ENCODE results near the gene CYP2C19.
"Not testable (repeated sequence)": the region's sequence is repeated elsewhere in the genome, so short reads cannot be mapped to it uniquely, and the experiment has no call there.

CYP2C19 gene

GRCh38 chr10:94846204-94846603 lies 83.7 kb downstream of the CYP2C19 start:
- H3K36me3 Mint-ChIP-seq (ENCODE audit: low read depth), result no peaks in the 10 kb centered on the region
- no peaks in the 10 kb centered on the region for H3K4me1 Mint-ChIP-seq (ENCODE audit: low read depth)
- no peak overlapping the region for H3K4me3 Mint-ChIP-seq
- H3K27ac Mint-ChIP-seq, result no peak overlapping the region
- no peaks in the 10 kb centered on the region for H3K27me3 Mint-ChIP-seq (ENCODE audit: low read depth)
- H3K9me3 Mint-ChIP-seq, result no peaks in the 10 kb centered on the region

GRCh38 chr10:94850766-94851165 lies 88.3 kb downstream of the CYP2C19 start:
- Mint-ChIP-seq H3K36me3 (ENCODE audit: low read depth) (no peaks in the 10 kb centered on the region), H3K9me3 (no peaks in the 10 kb centered on the region), H3K4me1 (ENCODE audit: low read depth) (no peaks in the 10 kb centered on the region), H3K27ac (no peak overlapping the region), H3K27me3 (ENCODE audit: low read depth) (no peaks in the 10 kb centered on the region), H3K4me3 (no peak overlapping the region)

DNA sequence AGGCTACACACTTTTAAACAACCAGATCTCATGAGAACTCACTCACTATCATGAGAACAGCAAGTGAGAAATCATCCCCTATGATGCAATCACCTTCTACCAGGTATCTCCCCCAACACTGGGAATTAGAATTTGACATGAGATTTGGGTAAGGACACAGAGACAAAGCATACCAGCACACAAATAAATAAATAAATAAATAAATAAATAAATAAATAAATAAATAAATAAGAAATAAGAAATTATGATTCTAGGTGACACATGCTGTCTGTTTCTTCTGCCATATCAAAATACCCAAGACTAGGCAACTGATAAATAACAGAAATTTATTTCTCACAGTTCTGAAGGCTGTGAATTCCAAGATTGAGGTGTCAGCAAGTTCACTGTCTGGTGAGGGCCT lies 88.8 kb downstream of the CYP2C19 start:
- Mint-ChIP-seq H3K27ac (no peak overlapping the region), H3K27me3 (ENCODE audit: low read depth) (no peaks in the 10 kb centered on the region), H3K4me3 (no peak overlapping the region), H3K36me3 (ENCODE audit: low read depth) (no peaks in the 10 kb centered on the region), H3K9me3 (no peaks in the 10 kb centered on the region), H3K4me1 (ENCODE audit: low read depth) (no peaks in the 10 kb centered on the region)

- no peaks in the 10 kb centered on the region for H3K36me3 Mint-ChIP-seq (ENCODE audit: low read depth)
- H3K9me3 Mint-ChIP-seq, result no peaks in the 10 kb centered on the region
- no peaks in the 10 kb centered on the region for H3K27me3 Mint-ChIP-seq (ENCODE audit: low read depth)
- no peak overlapping the region for H3K27ac Mint-ChIP-seq
- no peaks in the 10 kb centered on the region for H3K4me1 Mint-ChIP-seq (ENCODE audit: low read depth)
- H3K4me3 Mint-ChIP-seq, result no peak overlapping the region
Measured at GRCh38 chr10:94852438-94852837, 90.0 kb downstream of the CYP2C19 start.

DNA sequence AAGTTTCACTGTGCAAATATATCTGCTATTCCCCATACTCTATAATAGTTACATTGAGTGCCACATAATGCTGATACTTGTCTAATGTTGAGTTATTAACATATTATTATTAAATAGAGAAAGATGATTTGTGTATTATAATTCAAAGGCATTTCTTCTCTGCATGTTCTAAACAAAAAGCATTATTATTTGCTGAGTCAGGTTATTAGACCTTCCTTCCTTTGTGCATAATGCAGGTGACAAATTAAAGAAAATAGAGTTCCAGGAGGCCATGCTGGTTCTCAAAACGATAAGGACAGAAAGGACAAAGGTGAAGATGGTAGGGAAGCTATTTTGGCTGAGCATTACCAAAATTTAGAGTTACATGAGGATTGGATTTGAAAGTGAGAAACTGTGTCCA lies 90.6 kb downstream of the CYP2C19 start:
- Mint-ChIP-seq H3K9me3 (no peaks in the 10 kb centered on the region), H3K36me3 (ENCODE audit: low read depth) (no peaks in the 10 kb centered on the region), H3K27me3 (ENCODE audit: low read depth) (no peaks in the 10 kb centered on the region), H3K4me1 (ENCODE audit: low read depth) (no peaks in the 10 kb centered on the region), H3K4me3 (no peak overlapping the region), H3K27ac (no peak overlapping the region)

- Mint-ChIP-seq H3K27me3 (ENCODE audit: low read depth) (no peaks in the 10 kb centered on the region), H3K36me3 (ENCODE audit: low read depth) (no peaks in the 10 kb centered on the region), H3K4me3 (no peak overlapping the region), H3K9me3 (no peaks in the 10 kb centered on the region), H3K27ac (no peak overlapping the region), H3K4me1 (ENCODE audit: low read depth) (no peaks in the 10 kb centered on the region)
Measured at GRCh38 chr10:94858005-94858404, 95.5 kb downstream of the CYP2C19 start.

DNA sequence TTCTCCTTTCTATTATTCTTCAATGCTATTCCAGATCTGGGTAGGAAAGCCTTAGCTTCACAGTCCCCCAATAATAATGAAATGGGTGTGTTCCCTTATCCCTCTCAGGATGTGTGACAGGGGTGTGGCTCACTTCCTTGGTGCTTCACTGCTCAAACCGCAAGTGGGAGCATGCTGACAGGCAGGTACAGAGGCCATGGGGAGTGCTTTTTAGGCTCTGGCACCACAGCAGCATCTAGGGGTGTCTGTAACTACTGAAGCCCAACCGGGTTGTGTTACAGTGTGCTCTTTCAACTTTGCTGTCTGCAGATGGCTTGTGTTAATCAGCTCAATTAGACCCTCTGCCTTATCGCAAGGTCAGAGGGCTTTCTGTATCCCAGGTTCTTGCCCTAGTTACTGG lies 96.6 kb downstream of the CYP2C19 start:
- Mint-ChIP-seq H3K36me3 (ENCODE audit: low read depth) (no peaks in the 10 kb centered on the region), H3K27ac (no peak overlapping the region), H3K27me3 (ENCODE audit: low read depth) (no peaks in the 10 kb centered on the region), H3K4me1 (ENCODE audit: low read depth) (no peaks in the 10 kb centered on the region), H3K4me3 (no peak overlapping the region), H3K9me3 (peaks cover 8% of the 10 kb centered on the region)

DNA sequence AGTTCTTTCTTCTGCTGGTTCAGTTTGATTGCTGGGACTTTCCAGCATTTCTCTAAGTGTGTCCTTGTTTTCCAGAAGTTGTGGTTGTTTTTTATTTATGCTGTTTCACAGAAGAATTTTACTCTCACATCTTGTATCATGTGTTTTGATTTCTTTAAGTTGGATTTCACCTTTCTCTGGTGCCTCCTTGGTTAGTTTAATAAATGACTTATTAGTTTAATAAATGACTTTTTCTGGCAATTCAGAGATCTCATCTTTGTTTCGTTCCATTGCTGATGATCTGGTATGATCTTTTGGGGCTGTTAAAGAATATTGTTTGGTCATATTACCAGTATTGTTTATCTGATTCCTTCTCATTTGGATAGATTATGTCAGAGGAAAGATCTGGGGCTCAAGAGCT lies 116.2 kb downstream of the CYP2C19 start:
- H3K27me3 Mint-ChIP-seq (ENCODE audit: low read depth), result no peaks in the 10 kb centered on the region

DNA sequence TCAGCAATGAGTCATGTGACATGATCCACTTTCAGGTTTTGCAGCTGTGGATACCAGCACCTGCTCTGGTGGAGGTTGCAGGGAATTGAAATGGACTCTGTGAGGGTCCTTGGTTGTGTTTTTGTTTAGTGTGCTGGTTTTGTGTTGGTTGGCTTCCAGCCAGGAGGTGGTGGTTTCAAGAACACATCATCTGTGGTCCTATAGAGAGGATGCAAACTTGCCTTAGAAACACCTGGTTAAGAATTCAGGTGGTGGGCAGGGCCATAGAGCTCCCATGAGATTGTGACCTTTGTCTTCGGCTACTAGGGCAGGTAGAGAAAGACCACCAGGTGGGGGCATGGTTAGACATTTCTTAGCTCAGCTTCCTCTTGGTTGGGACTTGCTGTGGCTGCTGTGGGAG lies 116.7 kb downstream of the CYP2C19 start:
- H3K36me3 Mint-ChIP-seq (ENCODE audit: low read depth), result no peaks in the 10 kb centered on the region
- no peaks in the 10 kb centered on the region for H3K27me3 Mint-ChIP-seq (ENCODE audit: low read depth)
- H3K9me3 Mint-ChIP-seq, result no peaks in the 10 kb centered on the region
- no peak overlapping the region for H3K4me3 Mint-ChIP-seq
- H3K27ac Mint-ChIP-seq, result no peak overlapping the region
- no peaks in the 10 kb centered on the region for H3K4me1 Mint-ChIP-seq (ENCODE audit: low read depth)

More for the DNA sequence above, 116.2 kb downstream of the CYP2C19 start:
- no peak overlapping the region for H3K27ac Mint-ChIP-seq
- H3K36me3 Mint-ChIP-seq (ENCODE audit: low read depth), result no peaks in the 10 kb centered on the region
- no peaks in the 10 kb centered on the region for H3K4me1 Mint-ChIP-seq (ENCODE audit: low read depth)
- no peak overlapping the region for H3K4me3 Mint-ChIP-seq
- H3K9me3 Mint-ChIP-seq, result no peaks in the 10 kb centered on the region

DNA sequence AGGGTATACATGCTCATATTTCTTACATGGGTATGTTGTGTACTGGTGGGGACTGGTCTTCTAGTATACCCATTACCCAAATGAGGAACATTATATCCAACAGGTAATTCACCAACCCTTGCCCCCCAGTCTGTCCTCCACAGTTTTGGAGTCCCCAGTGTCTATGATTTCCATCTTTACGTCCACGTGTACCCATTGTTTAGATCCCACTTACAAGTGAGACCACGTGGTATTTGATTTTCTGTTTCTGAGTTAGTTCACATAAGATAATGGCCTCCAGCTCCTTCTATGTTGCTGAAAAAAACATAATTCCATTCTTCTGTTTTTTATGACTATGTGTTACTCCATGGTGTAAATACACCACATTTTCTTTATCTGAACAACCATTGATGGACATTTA lies 126.6 kb downstream of the CYP2C19 start:
- Mint-ChIP-seq H3K4me3 (no peak overlapping the region), H3K27ac (no peak overlapping the region), H3K36me3 (ENCODE audit: low read depth) (no peaks in the 10 kb centered on the region), H3K4me1 (ENCODE audit: low read depth) (no peaks in the 10 kb centered on the region), H3K27me3 (ENCODE audit: low read depth) (no peaks in the 10 kb centered on the region), H3K9me3 (peaks cover 3% of the 10 kb centered on the region)

DNA sequence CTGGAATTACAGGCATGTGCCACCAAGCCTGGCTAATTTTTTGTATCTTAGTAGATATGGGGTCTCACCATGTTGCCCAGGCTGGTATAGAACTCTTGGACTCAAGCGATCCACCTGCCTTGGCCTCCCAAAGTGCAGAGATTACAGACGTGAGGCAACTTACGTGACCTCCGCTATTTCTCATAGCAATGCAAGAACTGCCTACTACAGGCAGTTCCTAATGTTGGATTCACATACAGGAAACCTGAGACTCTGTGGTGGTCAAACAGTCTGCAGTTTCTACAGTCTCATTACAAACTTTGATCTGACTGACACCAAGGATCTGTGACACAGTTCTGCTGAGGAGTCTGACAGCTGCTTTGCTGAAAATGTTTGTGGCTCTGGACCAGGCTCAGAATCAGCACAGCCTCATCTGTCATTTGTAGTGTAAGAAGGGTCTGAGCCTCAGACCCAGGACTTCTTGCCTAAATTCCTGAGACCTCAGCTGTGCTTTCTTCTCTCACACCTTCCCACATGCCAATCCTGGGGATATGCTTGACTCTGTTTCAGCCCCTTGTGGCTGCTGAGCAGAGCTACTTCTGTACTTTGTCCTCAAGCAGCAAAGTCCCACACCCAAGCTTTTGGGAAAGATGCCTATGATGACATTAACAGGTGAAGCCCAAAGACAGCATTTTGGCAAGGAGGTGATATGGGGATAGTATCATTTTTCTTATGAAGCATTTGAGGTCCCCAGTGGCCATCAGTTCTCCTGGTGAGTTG lies 128.0 kb downstream of the CYP2C19 start:
- Mint-ChIP-seq H3K27me3 (ENCODE audit: low read depth) (no peaks in the 10 kb centered on the region), H3K9me3 (peaks cover 3% of the 10 kb centered on the region), H3K4me1 (ENCODE audit: low read depth) (no peaks in the 10 kb centered on the region), H3K4me3 (no peak overlapping the region), H3K36me3 (ENCODE audit: low read depth) (no peaks in the 10 kb centered on the region), H3K27ac (no peak overlapping the region)

DNA sequence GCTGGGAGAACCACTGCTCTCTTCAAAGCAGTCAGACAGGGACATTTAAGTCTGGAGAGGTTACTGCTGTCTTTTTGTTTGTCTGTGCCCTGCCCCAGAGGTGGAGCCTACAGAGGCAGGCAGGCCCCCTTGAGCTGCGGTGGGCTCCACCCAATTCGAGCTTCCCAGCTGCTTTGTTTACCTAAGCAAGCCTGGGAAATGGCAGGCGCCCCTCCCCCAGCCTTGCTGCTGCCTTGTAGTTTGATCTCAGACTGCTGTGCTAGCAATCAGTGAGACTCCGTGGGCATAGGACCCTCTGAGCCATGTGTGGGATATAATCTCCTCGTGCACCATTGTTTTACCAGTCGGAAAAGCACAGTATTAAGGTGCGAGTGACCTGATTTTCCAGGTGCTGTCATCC lies 135.9 kb downstream of the CYP2C19 start:
- not testable (repeated sequence) for H3K4me1 Mint-ChIP-seq (ENCODE audit: low read depth); H3K4me3 Mint-ChIP-seq; H3K36me3 Mint-ChIP-seq (ENCODE audit: low read depth); H3K9me3 Mint-ChIP-seq; H3K27me3 Mint-ChIP-seq (ENCODE audit: low read depth); H3K27ac Mint-ChIP-seq

- Mint-ChIP-seq H3K9me3 (peaks cover 3% of the 10 kb centered on the region), H3K4me1 (ENCODE audit: low read depth) (no peaks in the 10 kb centered on the region), H3K36me3 (ENCODE audit: low read depth) (no peaks in the 10 kb centered on the region), H3K27ac (no peak overlapping the region), H3K27me3 (ENCODE audit: low read depth) (no peaks in the 10 kb centered on the region), H3K4me3 (no peak overlapping the region)
Measured at GRCh38 chr10:94902080-94902479, 139.6 kb downstream of the CYP2C19 start.

GRCh38 chr10:94902570-94902969 lies 140.1 kb downstream of the CYP2C19 start:
- Mint-ChIP-seq H3K4me3 (no peak overlapping the region), H3K27me3 (ENCODE audit: low read depth) (no peaks in the 10 kb centered on the region), H3K4me1 (ENCODE audit: low read depth) (no peaks in the 10 kb centered on the region), H3K9me3 (peaks cover 3% of the 10 kb centered on the region), H3K27ac (no peak overlapping the region), H3K36me3 (ENCODE audit: low read depth) (no peaks in the 10 kb centered on the region)

All from T-helper 1 cell treated with Interleukin-12 subunit alpha and Interleukin-12 subunit beta and Interleukin-4 antibody, amounts not matched to agents 30 μg/mL and 1 μg/mL, for 36 hours (primary cell).